HG03442 (cell line): ENCODE results near the gene GCFC2.
"Not testable (repeated sequence)": the region's sequence is repeated elsewhere in the genome, so short reads cannot be mapped to it uniquely, and the experiment has no call there.

Experiments
- ATAC-seq: cut with Tn5 transposase; IDR thresholded peaks from one replicate; pipeline ENCODE4 v1.9.1; 2021; ENCODE audit warnings: mild to moderate bottlenecking, moderate library complexity; ENCODE audit not compliant: unreplicated experiment

GCFC2 gene

GRCh38 chr2:75683430-75683829 is 27.3 kb downstream of the GCFC2 start:
- not testable (repeated sequence) for ATAC-seq

- ATAC-seq: no peak
These were observed 30.3 kb downstream of the GCFC2 start for GRCh38 chr2:75680402-75680801.

GRCh38 chr2:75679556-75679955 is 31.2 kb downstream of the GCFC2 start:
- ATAC-seq: no peak

- no peak for ATAC-seq
These were observed 34.3 kb downstream of the GCFC2 start for GRCh38 chr2:75676464-75676863.

- ATAC-seq: no peak
These were observed 34.8 kb downstream of the GCFC2 start for GRCh38 chr2:75675908-75676307.

- not testable (repeated sequence) for ATAC-seq
These were observed 35.3 kb downstream of the GCFC2 start for GRCh38 chr2:75675423-75675822.

- no peak for ATAC-seq
These were observed 42.8 kb downstream of the GCFC2 start for GRCh38 chr2:75667884-75668283.

GRCh38 chr2:75666911-75667310 is 43.8 kb downstream of the GCFC2 start:
- no peak for ATAC-seq

- no peak for ATAC-seq
These were observed 52.9 kb downstream of the GCFC2 start for GRCh38 chr2:75657798-75658197.

GRCh38 chr2:75656563-75656962 is 54.2 kb downstream of the GCFC2 start:
- ATAC-seq: no peak

GRCh38 chr2:75655861-75656260 is 54.9 kb downstream of the GCFC2 start:
- no peak for ATAC-seq

GRCh38 chr2:75654012-75654411 is 56.7 kb downstream of the GCFC2 start:
- no peak for ATAC-seq

GRCh38 chr2:75647771-75648170 is 62.9 kb downstream of the GCFC2 start:
- ATAC-seq: no peak

GRCh38 chr2:75646583-75647425 is 63.9 kb downstream of the GCFC2 start, which contains the start of gene MRPL19:
MRPL19 (plus strand) TSS chr2:75646783; CDS start chr2:75646808, 25 bp downstream.
- ATAC-seq: peak; percentile 95

- no peak for ATAC-seq
These were observed 64.6 kb downstream of the GCFC2 start for GRCh38 chr2:75646090-75646582.

GRCh38 chr2:75645643-75646042 is 65.1 kb downstream of the GCFC2 start:
- no peak for ATAC-seq

- no peak for ATAC-seq
These were observed 66.7 kb downstream of the GCFC2 start for GRCh38 chr2:75643980-75644379.

GRCh38 chr2:75641587-75641986 is 69.1 kb downstream of the GCFC2 start:
- ATAC-seq: no peak

GRCh38 chr2:75640621-75641121 is 70.0 kb downstream of the GCFC2 start:
- ATAC-seq: peak; percentile 94

GRCh38 chr2:75637568-75637967 is 73.1 kb downstream of the GCFC2 start:
- ATAC-seq: no peak

- no peak for ATAC-seq
These were observed 75.8 kb downstream of the GCFC2 start for GRCh38 chr2:75634945-75635344.

GRCh38 chr2:75633620-75634019 is 77.1 kb downstream of the GCFC2 start:
- ATAC-seq: no peak
